SK-N-SH treated with all-trans-retinoic acid at 6 μM for 48 hours (cell line): ENCODE measurements around the gene CTNNA3.

Source experiments
- CREB5 ChIP-seq: fragments of 250-450 bp; sonication (Bioruptor Pico); IDR thresholded peaks from 2 replicates; pipeline ENCODE4 v1.5.1; 2020; ENCODE audit warnings: low read depth, mild to moderate bottlenecking, moderate library complexity
- GLIS3 ChIP-seq: fragments of 250-450 bp; sonication (Bioruptor Pico); IDR thresholded peaks from 2 replicates; pipeline ENCODE4 v1.5.0; 2020; ENCODE audit warnings: mild to moderate bottlenecking, moderate library complexity
- ISL1 ChIP-seq: fragments of 250-450 bp; sonication (Bioruptor Pico); IDR thresholded peaks from 2 replicates; pipeline ENCODE4 v2.1.2; 2022; ENCODE audit warnings: mild to moderate bottlenecking, moderate library complexity
- OSR1 ChIP-seq: fragments of 250-450 bp; sonication (Bioruptor Pico); IDR thresholded peaks from 2 replicates; pipeline ENCODE4 v1.8.0; 2022; ENCODE audit warnings: moderate library complexity, mild to moderate bottlenecking, inconsistent platforms
- PATZ1 ChIP-seq: fragments of 250-450 bp; sonication (Bioruptor Pico); IDR thresholded peaks from 2 replicates; pipeline ENCODE4 v1.8.0; 2020; ENCODE audit warnings: mild to moderate bottlenecking, moderate library complexity, borderline replicate concordance

GRCh38 chr10:67612577-67613537 lies 83.1 kb downstream of the CTNNA3 start:
- TF ChIP-seq CREB5 (CRISPR knock-in tag), result no peak
- TF ChIP-seq PATZ1 (CRISPR knock-in tag), result no peak
- TF ChIP-seq ISL1, result no peak
- no peak for TF ChIP-seq OSR1 (CRISPR knock-in tag)
- TF ChIP-seq GLIS3 (CRISPR knock-in tag), result no peak
